ENCODE measurements around the gene LSP1.

LSP1 gene

GRCh38 chr11:1817511-1817910 lies 35.4 kb upstream of the LSP1 start:
- H3K4me1 ChIP-seq, result no peaks in the 10 kb centered on the region
- H3K4me3 ChIP-seq (ENCODE audit: low read depth, low read length), result no peak overlapping the region
- H3K27me3 ChIP-seq, result no peaks in the 10 kb centered on the region
- TF ChIP-seq CTCF (IDR thresholded peaks at IDR 0.05; ENCODE audit: low read depth, low read length), result no peak
- no peak for DNase-seq
- no peaks in the 10 kb centered on the region for H3K9me3 ChIP-seq
- no peaks in the 10 kb centered on the region for H3K36me3 ChIP-seq

GRCh38 chr11:1819074-1819473 lies 33.8 kb upstream of the LSP1 start:
- no peaks in the 10 kb centered on the region for H3K36me3 ChIP-seq
- H3K9me3 ChIP-seq, result no peaks in the 10 kb centered on the region
- H3K4me3 ChIP-seq (ENCODE audit: low read depth, low read length), result no peak overlapping the region
- no peak for TF ChIP-seq CTCF (IDR thresholded peaks at IDR 0.05; ENCODE audit: low read depth, low read length)
- no peaks in the 10 kb centered on the region for H3K27me3 ChIP-seq
- no peaks in the 10 kb centered on the region for H3K4me1 ChIP-seq
- DNase-seq, result no peak

GRCh38 chr11:1820463-1821325 lies 32.2 kb upstream of the LSP1 start:
- H3K9me3 ChIP-seq, result no peaks in the 10 kb centered on the region
- no peak for TF ChIP-seq CTCF (IDR thresholded peaks at IDR 0.05; ENCODE audit: low read depth, low read length)
- no peaks in the 10 kb centered on the region for H3K4me1 ChIP-seq
- no peak overlapping the region for H3K4me3 ChIP-seq (ENCODE audit: low read depth, low read length)
- H3K27me3 ChIP-seq, result no peaks in the 10 kb centered on the region
- DNase-seq, result no peak
- H3K36me3 ChIP-seq, result no peaks in the 10 kb centered on the region

GRCh38 chr11:1821562-1821961 lies 31.3 kb upstream of the LSP1 start:
- no peaks in the 10 kb centered on the region for H3K27me3 ChIP-seq
- TF ChIP-seq CTCF (IDR thresholded peaks at IDR 0.05; ENCODE audit: low read depth, low read length), result no peak
- H3K9me3 ChIP-seq, result no peaks in the 10 kb centered on the region
- no peak for DNase-seq
- no peak overlapping the region for H3K4me3 ChIP-seq (ENCODE audit: low read depth, low read length)
- no peaks in the 10 kb centered on the region for H3K4me1 ChIP-seq
- no peaks in the 10 kb centered on the region for H3K36me3 ChIP-seq

GRCh38 chr11:1822648-1823375 lies 30.1 kb upstream of the LSP1 start:
- Histone ChIP-seq H3K9me3 (no peaks in the 10 kb centered on the region), H3K4me3 (ENCODE audit: low read depth, low read length) (no peak overlapping the region), H3K27me3 (no peaks in the 10 kb centered on the region), H3K36me3 (no peaks in the 10 kb centered on the region), H3K4me1 (peaks cover 10% of the 10 kb centered on the region)
- TF ChIP-seq CTCF (IDR thresholded peaks at IDR 0.05; ENCODE audit: low read depth, low read length), result no peak
- DNase-seq, result no peak
